NCI-H2029 treated with DMSO at 0.1 percent for 48 hours (cell line): Measurements from ENCODE around the gene LILRA6.
"Not testable (repeated sequence)": the region's sequence is repeated elsewhere in the genome, so short reads cannot be mapped to it uniquely, and the experiment has no call there.

ENCODE experiments used
- DNase-seq: peaks from one replicate; lab custom pipeline; 2025; lab: John Stamatoyannopoulos, UW

LILRA6 gene

GRCh38 chr19:54231077-54231931 lies 11.3 kb downstream of the LILRA6 start:
- peak; percentile 73 for DNase-seq

GRCh38 chr19:54230031-54230430 lies 12.6 kb downstream of the LILRA6 start:
- DNase-seq = no peak

GRCh38 chr19:54229146-54229545 lies 13.4 kb downstream of the LILRA6 start:
- no peak for DNase-seq

- not testable (repeated sequence) for DNase-seq
Measured at GRCh38 chr19:54224619-54225018, 18.0 kb downstream of the LILRA6 start.

- not testable (repeated sequence) for DNase-seq
Measured at GRCh38 chr19:54223937-54224281, 18.7 kb downstream of the LILRA6 start.

- DNase-seq = not testable (repeated sequence)
Measured at GRCh38 chr19:54223277-54223936, 19.2 kb downstream of the LILRA6 start.

GRCh38 chr19:54222474-54223276 lies 19.9 kb downstream of the LILRA6 start, which contains the start of gene LILRB3:
Gene LILRB3 (minus strand): TSS chr19:54223007. CDS start chr19:54222976, 31 bp downstream.
- DNase-seq = not testable (repeated sequence)

GRCh38 chr19:54221947-54222346 lies 20.6 kb downstream of the LILRA6 start:
- DNase-seq = not testable (repeated sequence)

GRCh38 chr19:54219702-54220101 lies 22.9 kb downstream of the LILRA6 start:
- not testable (repeated sequence) for DNase-seq

GRCh38 chr19:54218960-54219661 lies 23.5 kb downstream of the LILRA6 start:
- no peak for DNase-seq

- DNase-seq = no peak
Measured at GRCh38 chr19:54218259-54218658, 24.3 kb downstream of the LILRA6 start.

GRCh38 chr19:54217517-54218247 lies 24.9 kb downstream of the LILRA6 start:
- not testable (repeated sequence) for DNase-seq

GRCh38 chr19:54216869-54217268 lies 25.7 kb downstream of the LILRA6 start:
- DNase-seq = no peak

- DNase-seq = not testable (repeated sequence)
Measured at GRCh38 chr19:54214734-54215133, 27.9 kb downstream of the LILRA6 start.

- not testable (repeated sequence) for DNase-seq
Measured at GRCh38 chr19:54214217-54214616, 28.4 kb downstream of the LILRA6 start.

- no peak for DNase-seq
Measured at GRCh38 chr19:54211235-54211634, 31.4 kb downstream of the LILRA6 start.

- DNase-seq = peak; percentile 94
Measured at GRCh38 chr19:54209811-54210494, 32.6 kb downstream of the LILRA6 start.

GRCh38 chr19:54209058-54209810 lies 33.4 kb downstream of the LILRA6 start:
- DNase-seq = no peak

GRCh38 chr19:54208784-54209057 lies 33.9 kb downstream of the LILRA6 start:
- no peak for DNase-seq
